Uterus (tissue), 4 donors: ENCODE results near the gene LENEP. TPM values are rescaled to one million over a fixed set of nuclear protein-coding genes. Genes with fewer than 3 reads are reported as not detected.

Experiments
- DNase-seq, 2 donors: peaks; one replicate each; pipeline ENCODE4 v3.0.0-alpha.2; 2019 to 2020
- H3K27ac ChIP-seq, 2 donors: fragments of 200-600 bp; sonication (generic); 1 replicate in 1 of 2; 2 replicates in 1 of 2; pipeline ENCODE4 v1.5.1; 2016 to 2018
- H3K27me3 ChIP-seq, 2 donors: fragments of 200-600 bp; sonication (generic); one replicate each; pipeline ENCODE4 v1.5.1; 2018 to 2019; ENCODE audit warnings: control low read depth in 1 of 2
- H3K36me3 ChIP-seq, 2 donors: fragments of 200-600 bp; sonication (generic); one replicate each; pipeline ENCODE4 v1.5.1; 2019; ENCODE audit warnings: control low read depth in 1 of 2
- H3K4me1 ChIP-seq, 2 donors: fragments of 200-600 bp; sonication (generic); one replicate each; pipeline ENCODE4 v1.5.1; 2018 to 2019; ENCODE audit warnings: control low read depth in 1 of 2
- H3K4me3 ChIP-seq, 2 donors: fragments of 200-600 bp; sonication (generic); 1 replicate in 1 of 2; 2 replicates in 1 of 2; pipeline ENCODE4 v1.5.1; 2018 to 2019; ENCODE audit warnings: mild to moderate bottlenecking in 1 of 2
- H3K9me3 ChIP-seq, 2 donors: fragments of 200-600 bp; sonication (generic); one replicate each; pipeline ENCODE4 v1.5.1; 2019; ENCODE audit warnings: control low read depth in 1 of 2
- POLR2A ChIP-seq, 2 donors: fragments of 450-650 bp; IDR thresholded peaks; one replicate each; pipeline ENCODE4 v1.6.1; 2016; ENCODE audit warnings: antibody characterized with exemption in 2 of 2, mild to moderate bottlenecking in 1 of 2, moderate library complexity in 1 of 2
- intact Hi-C: fragments of 100-400 bp; cut with DNase I; formaldehyde crosslinking; loops from one replicate; pipeline ENCODE4 v1.15.1; 2023; ENCODE audit warnings: low total_unique reads
- total RNA-seq, 4 donors: library from RNA; depleted of rRNA in 3 of 4; stranded (reverse); fragments of >200 nt in 3 of 4; gene quantifications; one replicate each; pipeline versions ENCODE4 v1.1.0 to v1.2.4, GENCODE V29; 2014 to 2023
- TF ChIP-seq, protein P1 (sequence below), 4 experiments: fragments of 200-600 bp in 2 of 4; fragments of 450-650 bp in 2 of 4; sonication (generic) in 2 of 4; IDR thresholded peaks; one replicate each; pipeline ENCODE4 v1.5.1; 2016 to 2019; ENCODE audit warnings: antibody characterized with exemption in 4 of 4, mild to moderate bottlenecking in 2 of 4, moderate library complexity in 1 of 4
- donor health status: DM: yes; HTN: yes; CAD: no.

Gene LENEP
- total RNA-seq, 4 donors from 2014 or later, result 0.83 TPM; not detected in 3

DNA sequence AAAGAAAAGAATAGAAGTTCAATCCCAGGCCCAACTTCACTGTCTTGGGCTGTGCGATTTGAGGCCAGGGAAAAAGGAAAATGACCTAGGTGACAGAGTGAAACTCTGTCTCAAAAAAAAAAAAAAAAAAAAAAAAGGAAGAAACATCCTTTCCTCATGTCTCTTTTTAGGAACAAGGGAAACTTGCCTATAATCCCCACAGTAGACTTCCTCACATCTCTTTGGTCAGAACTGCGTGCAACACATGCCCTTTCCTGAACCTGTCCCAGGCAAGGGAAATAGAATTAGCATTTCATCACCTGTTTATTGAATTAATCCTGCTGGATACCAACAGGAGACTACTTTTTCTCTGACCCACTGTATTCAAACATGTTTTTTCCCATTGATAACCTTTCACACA lies 42.5 kb downstream of the LENEP start:
- H3K27ac ChIP-seq, result no peak overlapping the region
- DNase-seq, result no peak

DNA sequence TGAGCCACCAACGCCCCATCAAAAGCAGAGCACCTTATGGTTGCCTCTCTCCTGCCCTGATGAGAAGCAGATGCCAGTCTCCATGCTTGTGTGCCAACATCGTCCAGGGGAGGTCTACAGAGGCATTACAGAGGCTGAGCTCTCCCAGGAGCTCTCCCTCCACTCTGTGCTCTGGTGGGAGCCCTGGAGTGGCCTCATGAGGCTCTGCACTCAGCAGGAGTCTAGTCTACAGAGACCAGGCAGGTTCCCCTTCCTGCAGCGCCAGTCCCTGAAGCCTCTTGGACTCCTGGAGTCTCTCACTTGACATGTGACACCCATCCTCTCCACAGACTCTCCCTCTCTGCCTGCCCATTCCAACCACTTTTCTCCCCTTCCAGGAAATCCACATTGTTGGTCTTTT lies 43.7 kb downstream of the LENEP start:
- Histone ChIP-seq H3K4me1 (no peaks in the 10 kb centered on the region), H3K27me3 (no peaks in the 10 kb centered on the region), H3K9me3 (no peaks in the 10 kb centered on the region), H3K27ac (no peak overlapping the region), H3K36me3 (no peaks in the 10 kb centered on the region), H3K4me3 (no peak overlapping the region)
- TF ChIP-seq, protein P1, sequence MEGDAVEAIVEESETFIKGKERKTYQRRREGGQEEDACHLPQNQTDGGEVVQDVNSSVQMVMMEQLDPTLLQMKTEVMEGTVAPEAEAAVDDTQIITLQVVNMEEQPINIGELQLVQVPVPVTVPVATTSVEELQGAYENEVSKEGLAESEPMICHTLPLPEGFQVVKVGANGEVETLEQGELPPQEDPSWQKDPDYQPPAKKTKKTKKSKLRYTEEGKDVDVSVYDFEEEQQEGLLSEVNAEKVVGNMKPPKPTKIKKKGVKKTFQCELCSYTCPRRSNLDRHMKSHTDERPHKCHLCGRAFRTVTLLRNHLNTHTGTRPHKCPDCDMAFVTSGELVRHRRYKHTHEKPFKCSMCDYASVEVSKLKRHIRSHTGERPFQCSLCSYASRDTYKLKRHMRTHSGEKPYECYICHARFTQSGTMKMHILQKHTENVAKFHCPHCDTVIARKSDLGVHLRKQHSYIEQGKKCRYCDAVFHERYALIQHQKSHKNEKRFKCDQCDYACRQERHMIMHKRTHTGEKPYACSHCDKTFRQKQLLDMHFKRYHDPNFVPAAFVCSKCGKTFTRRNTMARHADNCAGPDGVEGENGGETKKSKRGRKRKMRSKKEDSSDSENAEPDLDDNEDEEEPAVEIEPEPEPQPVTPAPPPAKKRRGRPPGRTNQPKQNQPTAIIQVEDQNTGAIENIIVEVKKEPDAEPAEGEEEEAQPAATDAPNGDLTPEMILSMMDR (IDR thresholded peaks at IDR 0.05), result no peak
- TF ChIP-seq POLR2A (IDR thresholded peaks at IDR 0.05), result no peak
- intact Hi-C loops, result no loop called here
- no peak for DNase-seq

More for the DNA sequence above, 42.5 kb downstream of the LENEP start:
- no peaks in the 10 kb centered on the region for H3K4me1 ChIP-seq
- no peaks in the 10 kb centered on the region for H3K27me3 ChIP-seq
- no peaks in the 10 kb centered on the region for H3K9me3 ChIP-seq
- intact Hi-C loops, result no loop called here
- no peaks in the 10 kb centered on the region for H3K36me3 ChIP-seq
- no peak overlapping the region for H3K4me3 ChIP-seq
- TF ChIP-seq POLR2A (IDR thresholded peaks at IDR 0.05), result no peak
- TF ChIP-seq, protein P1 (IDR thresholded peaks at IDR 0.05), result no peak

DNA sequence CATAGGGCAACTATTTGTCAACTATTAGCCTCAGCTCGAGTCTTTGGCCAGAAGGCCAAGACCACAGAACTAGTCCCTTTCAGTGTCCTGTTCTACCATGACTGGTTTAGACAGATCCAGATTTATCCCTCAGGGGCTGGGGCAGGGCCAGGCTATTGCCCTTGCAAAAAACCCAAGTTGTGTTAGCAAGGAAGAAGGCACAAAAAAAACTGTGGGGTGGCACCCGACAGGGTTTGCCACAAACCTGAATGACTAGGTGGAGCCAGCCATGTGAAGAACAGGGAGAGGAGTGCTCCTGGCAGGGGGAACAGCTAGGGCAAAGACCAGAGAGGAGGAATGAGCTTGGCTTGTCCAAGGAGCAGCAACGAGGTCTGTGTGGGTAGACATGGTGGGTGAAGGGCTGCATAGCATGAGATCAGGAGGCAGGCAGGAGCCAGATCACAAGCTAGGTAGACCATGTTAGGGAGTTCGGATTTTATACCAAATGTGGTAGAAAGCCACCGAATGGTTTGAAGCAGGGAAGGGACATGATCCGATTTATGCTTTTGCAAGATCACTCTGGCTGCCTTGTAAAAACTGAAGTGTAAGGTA lies 44.6 kb downstream of the LENEP start:
- no peak for DNase-seq
- Histone ChIP-seq H3K9me3 (no peaks in the 10 kb centered on the region), H3K27me3 (no peaks in the 10 kb centered on the region), H3K4me1 (no peaks in the 10 kb centered on the region), H3K4me3 (no peak overlapping the region), H3K27ac (no peak overlapping the region), H3K36me3 (no peaks in the 10 kb centered on the region)
- no peak for TF ChIP-seq POLR2A (IDR thresholded peaks at IDR 0.05)
- TF ChIP-seq, protein P1 (IDR thresholded peaks at IDR 0.05), result no peak
- intact Hi-C loops, result no loop called here

DNA sequence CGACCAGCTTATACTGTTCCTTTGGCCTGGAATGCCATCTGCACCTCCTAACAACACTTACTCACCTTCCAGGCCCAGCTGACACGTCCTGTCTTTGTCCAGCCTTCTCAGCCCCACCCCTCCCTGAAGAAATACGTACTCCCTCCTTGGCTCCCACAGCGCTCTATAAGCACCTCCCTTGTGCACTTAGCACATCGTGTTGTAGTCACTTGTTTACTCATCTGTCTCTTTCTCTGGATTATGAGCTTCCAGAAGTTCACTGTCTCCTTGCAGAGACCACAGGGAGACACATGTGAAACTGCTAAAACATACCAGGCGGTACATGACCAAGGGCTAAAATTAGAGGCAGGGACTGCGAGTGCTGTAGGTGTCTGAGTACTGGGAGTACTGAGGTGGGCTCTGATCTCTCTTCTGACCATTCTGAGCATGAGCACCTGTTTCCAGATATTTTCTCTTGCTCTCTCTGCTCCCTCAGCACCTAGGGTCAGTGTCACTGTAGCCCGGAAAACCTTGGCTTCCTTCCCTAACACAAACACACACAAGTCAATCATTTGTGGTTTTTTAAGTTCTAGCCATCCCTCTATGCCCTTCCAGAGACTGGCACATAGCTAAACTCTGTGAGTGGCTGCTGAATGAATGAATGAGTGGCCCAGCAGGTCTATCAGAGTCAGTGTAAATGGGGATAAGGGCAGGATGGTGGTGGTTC lies 45.4 kb downstream of the LENEP start:
- Histone ChIP-seq H3K9me3 (no peaks in the 10 kb centered on the region), H3K27ac (no peak overlapping the region), H3K27me3 (no peaks in the 10 kb centered on the region), H3K4me1 (no peaks in the 10 kb centered on the region), H3K36me3 (no peaks in the 10 kb centered on the region), H3K4me3 (no peak overlapping the region)
- TF ChIP-seq POLR2A (IDR thresholded peaks at IDR 0.05), result no peak
- TF ChIP-seq, protein P1 (IDR thresholded peaks at IDR 0.05), result no peak
- no peak for DNase-seq
- intact Hi-C loops, result no loop called here

DNA sequence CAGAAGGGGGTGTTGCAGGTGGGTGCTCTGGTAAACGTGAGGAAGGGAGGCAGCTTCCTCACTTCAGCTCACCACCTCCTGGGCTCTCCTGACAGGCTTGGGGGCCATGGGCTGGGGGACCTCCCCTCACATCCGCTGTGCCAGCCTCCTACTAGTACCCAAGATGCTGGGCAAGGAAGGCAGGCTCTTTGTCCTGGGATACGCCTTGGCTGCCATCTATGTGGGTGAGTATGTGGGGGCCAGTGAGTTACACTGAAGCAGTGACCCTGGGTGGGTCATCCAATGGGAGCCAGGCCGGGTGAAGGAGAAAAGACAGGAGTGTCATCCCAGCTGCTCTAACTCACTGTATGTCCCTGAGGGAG lies 45.9 kb downstream of the LENEP start:
- no peaks in the 10 kb centered on the region for H3K4me1 ChIP-seq
- TF ChIP-seq POLR2A (IDR thresholded peaks at IDR 0.05), result no peak
- TF ChIP-seq, protein P1 (IDR thresholded peaks at IDR 0.05), result no peak
- no peak overlapping the region for H3K4me3 ChIP-seq
- H3K27me3 ChIP-seq, result no peaks in the 10 kb centered on the region
- no peaks in the 10 kb centered on the region for H3K36me3 ChIP-seq
- intact Hi-C loops, result no loop called here
- H3K9me3 ChIP-seq, result no peaks in the 10 kb centered on the region
- no peak overlapping the region for H3K27ac ChIP-seq
- no peak for DNase-seq
